Glomerular visceral epithelial cell (primary cell): ENCODE data around the gene SH3PXD2A.
A peak's percentile ranks its signal among the peaks of the same experiment; 100 is the strongest.

Experiments
- DNase-seq: peaks from one replicate; pipeline ENCODE4 v3.0.0-alpha.2; 2016; ENCODE audit errors: extremely low spot score

The SH3PXD2A gene

DNA sequence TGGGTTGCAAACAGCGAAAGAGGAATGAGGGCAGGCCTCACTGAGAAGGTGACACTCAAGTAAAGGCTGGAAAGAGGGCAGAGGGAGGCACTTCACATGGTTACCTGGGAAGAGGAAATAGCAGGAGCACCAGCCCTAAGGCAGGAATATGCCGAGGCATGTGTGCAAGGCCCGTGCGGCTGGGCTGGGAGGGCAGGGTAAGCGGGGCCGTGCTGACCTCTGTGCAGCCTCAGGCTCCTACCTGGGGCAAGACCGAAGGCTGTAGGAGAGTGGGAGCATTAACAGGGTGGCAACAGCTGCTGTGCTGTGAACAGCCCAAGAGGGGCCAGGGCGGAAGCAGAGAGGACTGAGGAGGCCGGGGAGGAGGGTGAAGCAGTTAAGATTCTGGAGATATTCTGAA lies 24.0 kb upstream of the SH3PXD2A start:
- no peak for DNase-seq

DNA sequence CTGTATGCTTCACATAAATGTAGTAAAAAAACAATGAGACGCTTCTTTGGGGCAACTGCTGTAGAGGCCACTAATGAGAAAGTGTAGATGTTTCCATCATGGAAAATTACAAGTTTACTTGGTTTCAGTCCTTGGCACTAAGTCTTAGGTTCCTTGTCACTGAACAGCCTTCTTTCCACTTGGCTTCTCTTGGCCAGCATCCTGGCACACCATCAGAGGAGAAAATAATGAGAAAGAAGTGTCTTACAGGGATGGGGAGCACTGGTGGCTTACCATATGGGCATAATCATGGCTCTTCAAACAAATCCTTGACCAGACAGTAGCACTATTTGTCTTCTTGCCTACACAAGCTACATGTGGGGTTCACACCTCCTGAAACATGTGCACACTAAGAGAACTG lies 22.5 kb upstream of the SH3PXD2A start:
- no peak for DNase-seq

DNA sequence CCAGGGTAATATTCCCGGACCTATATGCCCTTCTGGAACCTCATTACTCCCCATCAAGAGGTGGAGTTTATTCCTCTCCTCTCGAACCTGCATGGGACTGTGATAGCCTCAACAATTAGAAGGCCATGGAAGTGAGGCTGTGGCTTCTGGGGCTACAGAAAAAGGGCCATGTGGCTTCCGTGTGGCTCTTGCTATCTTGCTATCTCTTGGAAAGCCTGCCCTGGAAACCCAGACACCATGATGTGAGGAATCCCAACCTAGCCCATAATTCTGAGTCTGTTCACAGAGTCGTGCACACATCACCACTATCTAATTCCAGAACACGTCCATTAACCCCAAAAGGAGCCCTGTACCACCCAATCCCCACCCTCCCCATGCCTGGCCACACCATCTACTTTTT lies 20.8 kb upstream of the SH3PXD2A start:
- DNase-seq = no peak

DNA sequence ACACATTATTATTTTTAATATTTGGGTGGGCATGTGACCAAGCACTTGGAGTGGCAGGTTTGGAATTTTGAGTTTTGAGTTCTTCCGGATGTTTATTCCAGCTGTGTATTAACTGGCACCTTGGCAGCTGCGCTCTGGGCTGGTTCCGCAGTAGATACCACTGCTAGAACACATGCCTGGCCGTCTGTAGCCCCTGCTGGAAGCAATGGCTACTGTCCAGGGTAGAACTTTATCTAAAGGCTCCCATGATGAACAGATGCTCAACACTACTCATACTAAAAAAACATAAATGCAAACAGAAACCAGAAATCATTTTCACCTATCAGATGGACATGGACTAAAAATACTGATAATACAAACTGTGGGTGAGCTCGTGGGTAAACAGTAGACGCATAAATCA lies 19.4 kb upstream of the SH3PXD2A start:
- no peak for DNase-seq

DNA sequence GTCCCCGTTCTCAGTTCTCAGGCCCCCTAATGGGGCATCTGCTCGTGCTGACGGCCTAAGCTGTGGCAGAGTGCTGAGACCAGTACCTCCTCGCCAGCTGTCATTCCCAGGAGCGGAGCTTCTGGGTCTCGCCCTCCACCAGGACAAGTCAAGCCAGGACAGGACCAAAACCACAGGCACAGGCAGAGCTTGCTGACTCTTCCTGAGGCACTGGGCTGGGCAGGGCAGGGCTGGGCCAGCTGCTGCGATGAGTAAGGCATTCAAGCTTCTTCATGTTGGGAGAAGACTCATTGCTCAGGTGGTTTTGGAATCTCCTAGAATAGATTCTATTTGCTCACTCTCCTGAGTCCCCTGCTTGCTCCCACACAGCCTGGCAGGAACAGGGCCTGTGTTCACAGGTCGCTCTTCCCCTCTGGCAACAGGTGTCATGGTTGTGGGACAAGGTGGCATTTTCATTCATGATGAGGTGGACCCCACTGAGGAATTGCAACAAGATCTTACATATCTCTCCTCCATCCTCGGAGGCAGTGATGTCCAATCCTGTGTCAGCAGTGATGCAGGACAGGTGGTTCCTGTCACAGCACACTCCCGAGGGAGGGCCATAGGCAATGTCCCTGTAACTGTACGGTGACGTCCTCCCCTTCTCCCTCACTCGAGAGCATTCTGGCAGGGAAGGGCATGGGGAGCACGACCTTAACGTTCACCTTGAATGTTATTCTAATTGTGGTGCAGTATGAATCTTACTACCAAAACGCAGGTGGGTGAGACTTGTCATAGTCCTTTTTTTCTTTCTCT lies 17.0 kb upstream of the SH3PXD2A start:
- DNase-seq = peak; percentile 34

DNA sequence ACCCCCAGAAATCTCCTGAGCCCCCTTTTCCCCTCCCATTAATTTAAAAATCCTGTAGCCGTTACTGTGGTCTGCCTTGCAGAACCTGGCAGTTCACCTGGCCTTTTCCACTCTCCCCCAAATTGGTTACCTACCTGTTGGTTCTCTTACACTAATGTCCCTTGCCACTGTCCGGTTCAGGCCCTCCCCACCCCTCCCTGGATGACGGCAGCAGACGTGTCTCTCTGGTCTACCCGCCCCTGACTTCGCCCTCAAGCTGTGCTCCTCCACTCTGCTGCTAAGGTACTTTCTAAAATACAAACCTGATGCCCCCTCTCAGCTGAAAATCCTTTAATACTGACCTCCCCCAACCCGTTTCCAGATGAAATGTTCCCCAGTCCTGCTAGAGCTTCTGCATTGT lies 15.6 kb upstream of the SH3PXD2A start:
- no peak for DNase-seq

DNA sequence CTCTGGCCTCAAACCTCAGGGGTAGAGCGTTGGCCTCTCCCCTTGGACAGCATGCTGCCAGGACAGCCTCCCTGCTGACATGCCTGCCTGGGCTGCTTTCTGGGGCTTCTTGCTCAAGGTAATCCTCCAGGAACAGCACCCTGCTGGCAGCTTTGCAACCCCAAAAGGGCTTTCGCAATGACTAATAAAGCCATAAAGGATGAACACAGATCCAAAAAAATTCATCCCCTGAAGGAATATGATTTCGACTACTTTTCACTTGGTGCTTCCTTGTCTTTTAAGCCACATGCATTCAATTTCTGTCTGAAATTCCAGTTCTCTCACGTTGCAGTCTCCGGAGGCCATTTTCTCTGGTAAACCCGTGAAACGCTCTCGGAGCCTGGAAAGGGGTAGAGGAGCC lies 15.1 kb upstream of the SH3PXD2A start:
- DNase-seq = no peak

DNA sequence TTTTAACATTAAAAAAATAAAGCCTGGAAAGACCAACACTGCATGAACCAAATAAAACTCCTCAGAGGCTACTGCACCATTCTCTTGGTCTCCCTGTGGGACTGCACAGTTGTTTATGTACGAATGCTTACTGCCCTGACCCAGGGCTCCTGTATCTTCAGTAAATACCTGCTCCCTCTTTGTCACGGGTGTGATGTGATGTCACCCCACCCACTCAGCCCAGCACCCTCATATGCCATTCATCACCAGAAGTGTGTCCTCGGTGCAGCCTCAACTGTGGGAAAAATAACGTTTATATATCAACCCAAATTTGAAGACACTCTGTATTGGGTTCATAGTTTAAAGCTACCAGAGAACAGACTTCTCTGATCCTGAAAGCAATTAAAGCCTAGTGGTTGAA lies 14.0 kb upstream of the SH3PXD2A start:
- DNase-seq = no peak

DNA sequence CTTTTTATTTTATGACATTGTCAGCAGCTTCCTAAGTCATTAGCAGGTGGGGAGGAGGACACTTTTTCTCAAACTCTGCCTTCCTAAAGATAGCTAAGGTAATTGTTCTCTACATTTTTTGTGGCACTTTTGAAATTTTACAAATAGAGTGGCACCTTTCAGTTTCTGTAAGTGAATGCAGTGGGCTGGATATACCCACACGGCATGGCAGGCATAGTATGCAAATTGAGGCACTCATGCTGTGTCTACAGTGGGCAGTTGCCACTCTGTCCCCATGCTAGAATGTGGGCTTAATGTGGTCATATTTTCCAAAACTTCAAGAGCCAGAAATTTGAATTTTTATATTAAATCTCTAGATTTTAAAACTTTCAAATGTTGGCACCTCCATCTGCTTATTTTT lies 12.8 kb upstream of the SH3PXD2A start:
- DNase-seq = no peak

DNA sequence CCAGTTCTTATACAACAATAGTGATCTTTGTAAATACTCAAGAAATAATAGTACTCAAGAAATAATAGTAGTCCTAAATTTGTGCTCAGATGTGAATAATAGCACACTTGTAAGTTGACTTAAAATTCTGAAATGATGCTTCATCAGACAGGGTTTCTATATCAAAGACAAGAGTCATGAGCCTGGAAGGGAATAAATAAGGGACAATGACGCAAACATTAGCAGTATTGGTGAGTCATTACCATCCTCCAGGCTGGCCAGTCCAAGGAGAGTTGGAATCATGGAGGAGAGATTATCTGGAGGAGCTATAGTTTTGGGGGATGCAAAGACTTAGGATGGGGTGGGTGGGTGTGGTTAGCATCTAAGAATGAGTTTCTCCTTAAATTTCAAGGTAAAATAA lies 6.1 kb upstream of the SH3PXD2A start:
- DNase-seq = no peak

DNA sequence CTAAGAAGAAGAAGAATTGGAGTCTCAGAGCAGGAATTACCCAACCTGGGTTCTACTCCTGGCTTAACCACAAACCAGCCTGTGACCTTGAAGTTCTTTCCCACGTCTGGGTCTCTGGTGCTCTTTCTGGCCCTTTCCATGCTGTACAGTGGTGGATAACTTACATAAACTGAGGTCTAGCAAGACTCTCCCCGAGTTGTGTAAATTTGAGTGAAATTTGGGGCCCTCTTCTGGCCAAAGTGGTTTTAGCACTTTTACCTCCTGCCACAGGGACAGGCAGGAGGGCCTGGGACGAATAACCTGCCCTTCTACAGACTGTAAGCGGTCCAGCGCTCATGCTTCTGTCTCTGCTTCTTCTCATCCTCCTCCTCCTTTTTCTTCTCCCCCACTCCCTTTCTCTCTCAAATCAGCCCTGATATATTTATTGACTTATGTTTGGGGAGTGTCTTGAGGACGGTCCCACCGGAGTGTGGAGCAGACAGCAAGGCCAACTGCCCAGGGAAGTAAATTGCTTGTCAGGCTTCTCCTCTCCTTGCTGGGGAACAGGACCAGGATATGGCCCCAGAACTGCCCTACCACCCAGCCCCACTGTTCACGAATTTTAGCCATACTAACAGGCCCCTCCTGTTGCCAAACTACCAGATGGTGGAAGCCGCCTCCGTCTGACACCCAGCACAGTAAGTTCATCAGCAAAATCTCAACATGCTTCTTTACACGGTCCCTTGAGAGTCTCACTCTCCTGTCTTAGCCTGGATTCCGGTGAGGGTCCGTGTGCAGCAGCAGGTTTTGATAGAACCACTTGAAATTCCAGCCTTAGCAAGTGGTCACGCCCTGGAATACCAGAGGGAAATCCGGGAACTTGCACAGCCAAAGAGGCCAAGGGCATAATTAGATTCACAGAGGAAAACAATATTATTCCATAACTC lies 4.0 kb upstream of the SH3PXD2A start:
- DNase-seq = peak; percentile 73

DNA sequence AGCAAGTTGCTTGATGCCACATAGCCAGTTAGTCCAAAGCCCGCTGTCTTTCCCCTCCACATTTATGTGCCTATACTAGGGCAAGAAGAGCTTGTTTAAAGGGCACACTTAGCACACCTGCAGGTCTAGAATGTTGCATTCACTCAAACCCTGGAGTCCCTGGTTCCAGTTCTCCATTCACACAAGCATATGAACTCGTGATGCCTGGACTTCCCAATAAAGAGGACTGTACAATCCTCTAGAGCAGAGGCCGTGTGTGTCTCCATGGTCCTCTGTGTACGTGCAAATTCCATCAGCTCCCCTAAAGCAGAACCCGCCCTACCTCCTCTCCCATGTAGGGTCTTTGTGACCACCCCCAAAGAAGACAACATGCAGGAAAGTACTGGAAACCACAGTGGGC lies 3.0 kb upstream of the SH3PXD2A start:
- no peak for DNase-seq

DNA sequence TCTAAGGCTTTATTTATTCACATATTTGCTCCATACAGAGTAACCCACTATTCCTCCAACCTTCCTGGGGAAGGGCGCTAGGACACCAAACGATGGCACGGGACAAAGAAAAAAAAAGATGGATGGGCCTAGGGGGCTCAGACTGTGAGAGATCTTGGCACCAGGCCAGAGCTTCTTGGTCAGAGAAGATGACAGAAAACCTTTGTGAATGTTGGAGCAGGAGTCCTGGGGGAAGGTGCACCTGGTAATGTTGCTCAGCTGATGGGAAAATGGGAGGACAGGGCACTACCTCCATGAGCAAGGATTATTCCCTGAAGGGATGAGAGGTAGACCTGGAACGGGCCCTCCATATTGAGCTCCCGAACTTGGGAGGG lies 1.4 kb upstream of the SH3PXD2A start:
- no peak for DNase-seq

DNA sequence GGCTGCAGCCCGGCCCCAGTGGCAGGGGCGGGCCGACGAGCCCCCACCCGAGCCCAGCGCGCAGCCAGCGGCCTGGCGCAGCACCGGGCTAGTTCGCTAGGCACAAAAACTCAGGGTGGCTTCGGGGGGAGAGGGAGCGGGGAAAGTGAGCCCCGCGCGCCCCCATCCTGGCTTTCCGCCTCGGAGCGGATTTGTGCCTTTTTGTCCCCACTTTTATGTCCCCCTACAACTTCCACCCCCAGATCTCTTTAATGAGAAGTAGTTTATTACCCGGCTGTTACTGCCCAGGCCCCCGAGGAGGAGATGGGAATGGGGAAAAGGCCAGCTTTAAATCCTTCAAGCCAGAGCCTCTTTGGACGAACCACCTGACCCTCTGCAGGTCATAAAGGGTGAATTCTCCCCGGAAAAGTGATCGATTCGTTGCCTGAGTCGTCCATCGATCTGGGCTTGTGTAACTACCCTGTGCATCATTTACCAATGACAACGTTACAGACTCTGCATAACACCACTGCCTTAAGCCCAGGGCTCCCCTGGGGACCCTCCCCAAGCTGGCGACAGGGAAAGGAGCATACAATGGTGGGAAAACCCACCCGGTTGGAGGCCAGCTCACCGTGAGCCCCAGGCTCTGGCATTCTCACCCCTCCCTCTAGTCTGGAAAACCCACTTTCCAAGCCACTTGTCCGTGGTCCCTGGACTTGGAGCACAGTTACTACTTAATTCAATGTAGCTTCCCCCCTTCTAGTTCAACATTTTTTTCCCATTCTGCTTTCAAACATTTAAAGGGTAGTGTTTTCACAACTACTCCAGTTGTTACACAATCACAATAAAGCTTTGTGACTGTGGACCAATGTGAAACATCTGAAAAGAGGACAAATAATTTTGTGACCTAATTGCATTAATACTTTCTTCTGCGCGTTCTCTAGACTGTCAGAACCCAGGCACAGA lies 748 bp upstream of the SH3PXD2A start:
- no peak for DNase-seq

DNA sequence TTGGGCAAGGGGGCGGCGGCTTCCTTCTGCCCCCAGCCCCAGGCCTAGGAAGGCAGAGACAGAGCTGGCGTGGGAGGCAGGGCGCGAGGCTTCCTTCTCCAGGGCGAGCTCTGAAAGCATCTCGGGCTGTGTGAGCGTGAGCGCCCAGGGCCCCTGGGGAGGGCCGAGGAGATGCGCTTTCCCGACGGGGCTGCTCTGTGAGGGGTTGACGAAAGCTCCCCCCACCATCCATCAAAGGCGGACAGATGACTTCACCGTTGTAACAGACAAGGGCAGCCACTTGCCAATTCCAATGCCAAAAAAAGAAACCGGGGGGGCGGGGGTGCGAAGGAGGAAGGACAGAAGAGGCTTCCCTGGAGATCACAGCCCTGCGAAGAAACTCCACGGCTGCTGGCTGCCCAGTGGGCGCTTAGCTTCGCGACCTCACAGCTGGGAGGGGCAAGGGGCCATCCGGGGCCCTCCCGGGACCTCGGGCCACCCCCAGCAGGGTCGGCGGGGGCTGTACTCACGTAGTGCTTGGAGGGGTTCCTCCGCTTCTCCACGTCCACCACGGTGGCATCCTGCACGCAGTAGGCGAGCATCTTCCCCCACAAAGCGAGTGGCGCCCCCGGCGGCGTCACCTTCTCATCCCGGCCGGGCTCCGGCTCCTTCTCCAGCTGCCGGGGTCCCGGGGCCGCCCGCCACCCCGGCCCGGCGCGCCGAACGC lies 537 bp downstream of the SH3PXD2A start:
- no peak for DNase-seq

DNA sequence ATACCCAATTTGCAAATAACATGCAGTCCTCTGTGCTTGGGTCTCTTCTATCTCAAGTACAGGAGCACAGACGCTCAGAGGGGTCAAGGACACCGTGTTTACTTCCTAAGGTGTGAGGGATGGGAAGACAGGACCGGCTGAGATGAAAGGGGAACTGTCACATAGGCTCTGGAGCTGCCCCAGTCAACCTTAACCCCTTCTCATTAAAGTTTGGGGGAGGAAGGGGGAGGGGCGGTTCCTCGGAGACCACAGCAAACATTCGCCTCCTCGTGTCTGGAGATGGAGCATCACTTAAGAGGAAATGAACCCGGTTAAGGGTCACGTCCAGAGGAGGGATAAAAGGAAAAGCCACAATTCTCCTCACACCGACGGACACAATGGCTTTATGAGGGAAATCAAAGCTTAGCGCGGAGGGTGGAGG lies 1.1 kb downstream of the SH3PXD2A start:
- no peak for DNase-seq

DNA sequence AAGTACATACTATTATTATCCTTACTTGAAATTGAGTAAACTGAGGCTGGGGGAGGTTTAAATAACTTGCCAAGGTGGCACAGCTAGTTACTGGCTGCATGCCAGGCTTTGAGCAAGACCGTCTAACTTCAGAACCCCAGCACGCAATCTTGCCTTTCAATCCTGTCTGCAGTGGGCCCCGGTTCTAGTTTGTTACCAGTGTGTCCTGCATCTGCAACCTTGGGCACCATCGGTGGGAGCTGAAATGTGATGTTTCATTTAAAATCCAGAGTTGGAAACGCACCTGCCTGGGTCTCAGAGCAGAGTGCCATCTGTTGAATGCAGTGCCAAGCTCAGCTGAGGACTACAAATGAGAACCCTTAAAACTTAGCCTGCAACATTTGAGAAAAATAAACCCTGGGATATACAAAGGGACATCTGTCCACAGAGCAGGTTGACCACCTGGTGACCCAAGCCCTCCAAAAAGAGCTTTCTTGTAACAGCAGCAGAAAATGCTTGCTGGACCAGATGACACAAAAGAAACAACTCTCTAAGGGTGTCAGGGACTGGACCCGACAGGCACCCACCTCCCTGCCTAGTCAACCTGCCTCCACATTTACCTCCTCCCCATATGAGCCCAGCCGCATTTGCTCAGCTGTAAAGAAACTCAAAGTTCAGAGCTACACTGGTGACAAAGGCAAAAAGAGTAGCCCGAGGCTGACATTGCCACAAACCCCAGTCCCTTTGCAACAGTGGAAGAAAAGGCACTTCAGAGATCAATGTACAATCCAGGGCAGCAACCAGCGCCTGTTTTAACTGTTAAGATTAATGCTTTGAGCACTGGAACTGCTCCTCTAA lies 1.7 kb downstream of the SH3PXD2A start:
- DNase-seq = no peak

DNA sequence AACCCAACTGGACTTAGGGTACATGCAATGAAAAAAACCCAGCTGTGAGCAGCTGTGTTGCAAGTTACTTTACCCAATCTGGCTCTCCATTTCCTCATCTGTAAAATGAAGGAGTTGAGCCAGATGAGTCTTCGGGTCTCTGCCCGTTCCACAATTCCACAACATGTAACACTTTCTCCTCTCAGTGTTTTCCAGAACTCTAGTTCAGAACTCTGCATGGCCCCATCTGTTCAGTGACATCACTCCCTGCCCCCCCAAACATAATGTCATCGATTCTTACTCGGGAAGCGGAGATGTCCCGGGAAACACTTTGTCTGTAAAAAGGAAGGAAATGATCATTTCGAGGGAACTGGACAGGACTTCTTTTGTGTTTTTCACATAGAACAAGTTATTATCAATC lies 2.5 kb downstream of the SH3PXD2A start:
- no peak for DNase-seq

DNA sequence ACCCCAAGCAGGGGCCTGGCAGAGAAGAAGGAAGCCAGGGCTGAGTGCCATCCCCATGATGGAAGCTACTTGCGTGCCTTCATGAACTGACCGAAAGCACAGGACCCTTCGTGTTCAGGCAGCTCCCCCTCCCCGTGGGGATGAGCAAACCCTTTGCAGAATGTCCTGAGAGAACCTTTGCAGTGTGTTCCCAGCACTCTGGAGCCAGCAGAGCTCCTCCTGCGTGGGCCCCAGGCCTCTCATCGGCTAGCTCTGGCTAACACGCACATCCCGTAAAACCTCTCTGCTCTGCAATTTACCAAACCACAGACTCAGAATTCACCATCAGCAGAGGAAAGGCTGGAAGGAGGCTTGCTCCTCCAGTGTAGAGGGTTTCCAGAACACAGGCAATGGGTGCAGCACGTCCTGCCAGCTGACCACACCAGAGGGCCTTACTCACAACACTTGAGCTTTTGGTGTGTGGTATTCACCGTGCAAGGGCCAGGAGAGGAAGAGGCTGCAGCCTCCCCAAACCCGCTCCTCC lies 3.1 kb downstream of the SH3PXD2A start:
- DNase-seq = no peak

DNA sequence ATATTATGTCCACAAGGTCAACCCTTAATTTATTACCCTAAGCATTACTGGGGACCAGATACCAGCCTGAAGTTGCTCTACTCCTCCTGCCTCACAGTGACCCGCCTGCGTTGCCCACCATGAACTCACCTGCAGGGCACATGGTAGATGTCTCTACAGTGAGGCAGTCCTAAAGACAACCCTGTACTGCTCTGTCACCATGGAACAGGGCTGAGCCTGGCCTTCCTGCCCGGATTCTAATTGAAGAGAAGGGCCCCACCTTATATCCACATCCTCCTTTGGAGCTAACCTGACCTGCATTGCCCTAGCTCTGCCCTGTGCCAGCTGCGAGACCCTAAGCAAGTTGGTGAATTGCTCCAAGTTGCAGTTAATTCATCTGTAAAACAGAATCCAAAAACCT lies 4.1 kb downstream of the SH3PXD2A start:
- no peak for DNase-seq
